ENCODE measurements around the gene PRX. TPM values are rescaled to one million over a fixed set of nuclear protein-coding genes. Genes with fewer than 3 reads are reported as not detected.

The PRX gene
- total and polyA plus RNA-seq, 2 of the 13 experiments (the other 11 are each of a cell fraction or from before 2014, with no cell fraction given): 0.66 TPM

GRCh38 chr19:40450664-40451063, 37.5 kb upstream of the PRX start:
- Histone ChIP-seq H3K9ac (ENCODE audit: insufficient read depth, low read depth, low read length) (no peak overlapping the region), H3K4me3 (replicated peaks in 1 of 3; ENCODE audit: insufficient read depth in 1 of 3, low read depth in 2 of 3, low read length in 3 of 3) (no peak overlapping the region), H3K9me3 (ENCODE audit: low read length) (no peaks in the 10 kb centered on the region), H3K36me3 (replicated peaks in 1 of 2; ENCODE audit: control insufficient read depth in 1 of 2, insufficient read depth in 2 of 2, low read length in 2 of 2) (peaks cover 2 to 3% of the 10 kb centered on the region in 2 experiments; a peak in 1 of 5 replicates), H3K27me3 (ENCODE audit: control insufficient read depth in 1 of 2, insufficient read depth in 2 of 2, low read length in 2 of 2) (no peaks in the 10 kb centered on the region), H3K27ac (ENCODE audit: extremely low read length, insufficient read depth, low read length) (no peak overlapping the region), H4K20me1 (ENCODE audit: insufficient read depth, low read length) (no peaks in the 10 kb centered on the region), H3K4me2 (ENCODE audit: low read depth, low read length) (no peak overlapping the region), H2AFZ (ENCODE audit: low read length) (no peak overlapping the region), H3K79me2 (ENCODE audit: insufficient read depth, low read length) (no peaks in the 10 kb centered on the region), H3K4me1 (ENCODE audit: insufficient read depth, low read length) (peaks cover 19% of the 10 kb centered on the region)
- ChIA-PET POLR2A (no interaction called here), CTCF (ENCODE audit: low intra/inter-chr PET ratio, low total read pairs) (no interaction called here)
- ATAC-seq: no peak
- BruUV-seq (replicated peaks): no TSS peak
- intact Hi-C loops (cut with micrococcal nuclease; ENCODE audit: unreplicated experiment) (no loop called here), in situ Hi-C loops (cut with HindIII; ENCODE audit: extremely low pct_ligation_motif_present, low pct_unique_long_range_greater_than_20kb) (no loop called here)
- TF ChIP-seq STAT5B (CRISPR knock-in tag; IDR thresholded peaks at IDR 0.05): no peak
- no peak for TF ChIP-seq THAP8 (CRISPR knock-in tag; IDR thresholded peaks at IDR 0.05; ENCODE audit: borderline replicate concordance)
- no peak for TF ChIP-seq ZNF766 (CRISPR knock-in tag; IDR thresholded peaks at IDR 0.05; ENCODE audit: borderline replicate concordance)
- TF ChIP-seq REPIN1 (CRISPR knock-in tag; IDR thresholded peaks at IDR 0.05; ENCODE audit: borderline replicate concordance, low read depth): no peak
- TF ChIP-seq, protein P1, sequence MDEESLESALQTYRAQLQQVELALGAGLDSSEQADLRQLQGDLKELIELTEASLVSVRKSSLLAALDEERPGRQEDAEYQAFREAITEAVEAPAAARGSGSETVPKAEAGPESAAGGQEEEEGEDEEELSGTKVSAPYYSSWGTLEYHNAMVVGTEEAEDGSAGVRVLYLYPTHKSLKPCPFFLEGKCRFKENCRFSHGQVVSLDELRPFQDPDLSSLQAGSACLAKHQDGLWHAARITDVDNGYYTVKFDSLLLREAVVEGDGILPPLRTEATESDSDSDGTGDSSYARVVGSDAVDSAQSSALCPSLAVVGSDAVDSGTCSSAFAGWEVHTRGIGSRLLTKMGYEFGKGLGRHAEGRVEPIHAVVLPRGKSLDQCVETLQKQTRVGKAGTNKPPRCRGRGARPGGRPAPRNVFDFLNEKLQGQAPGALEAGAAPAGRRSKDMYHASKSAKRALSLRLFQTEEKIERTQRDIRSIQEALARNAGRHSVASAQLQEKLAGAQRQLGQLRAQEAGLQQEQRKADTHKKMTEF (CRISPR knock-in tag; IDR thresholded peaks at IDR 0.05): no peak
- no peak for TF ChIP-seq HOXA9 (CRISPR knock-in tag; IDR thresholded peaks at IDR 0.05; ENCODE audit: borderline replicate concordance)
- TF ChIP-seq HMG20A (CRISPR knock-in tag; IDR thresholded peaks at IDR 0.05; ENCODE audit: borderline replicate concordance): no peak
- TF ChIP-seq SP4 (CRISPR knock-in tag; IDR thresholded peaks at IDR 0.05): no peak
- TF ChIP-seq ZNF513 (CRISPR knock-in tag; conservative IDR thresholded peaks at IDR 0.05): no peak
- no peak for TF ChIP-seq PHF20 (CRISPR knock-in tag; IDR thresholded peaks at IDR 0.05)
- no peak for TF ChIP-seq ZNF850 (CRISPR knock-in tag; conservative IDR thresholded peaks at IDR 0.05)
- TF ChIP-seq SMARCE1 (IDR thresholded peaks at IDR 0.05; ENCODE audit: borderline replicate concordance): no peak
- TF ChIP-seq DNMT1 (CRISPR knock-in tag; IDR thresholded peaks at IDR 0.05): no peak
- no peak for TF ChIP-seq TAF1 (CRISPR knock-in tag; IDR thresholded peaks at IDR 0.05)
- TF ChIP-seq, protein P2, sequence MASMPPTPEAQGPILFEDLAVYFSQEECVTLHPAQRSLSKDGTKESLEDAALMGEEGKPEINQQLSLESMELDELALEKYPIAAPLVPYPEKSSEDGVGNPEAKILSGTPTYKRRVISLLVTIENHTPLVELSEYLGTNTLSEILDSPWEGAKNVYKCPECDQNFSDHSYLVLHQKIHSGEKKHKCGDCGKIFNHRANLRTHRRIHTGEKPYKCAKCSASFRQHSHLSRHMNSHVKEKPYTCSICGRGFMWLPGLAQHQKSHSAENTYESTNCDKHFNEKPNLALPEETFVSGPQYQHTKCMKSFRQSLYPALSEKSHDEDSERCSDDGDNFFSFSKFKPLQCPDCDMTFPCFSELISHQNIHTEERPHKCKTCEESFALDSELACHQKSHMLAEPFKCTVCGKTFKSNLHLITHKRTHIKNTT (CRISPR knock-in tag; IDR thresholded peaks at IDR 0.05): no peak
- no peak for TF ChIP-seq MXD4 (CRISPR knock-in tag; IDR thresholded peaks at IDR 0.05)
- TF ChIP-seq ZNF616 (CRISPR knock-in tag; IDR thresholded peaks at IDR 0.05; ENCODE audit: low read depth): no peak
- WGBS (ENCODE audit: low lambda C conversion rate): 97% methylated on average over 4 of the region's 4 CpGs
- DNase-seq (ENCODE audit: low spot score): no peak
- no peak for FAIRE-seq

Data from HepG2 (cell line).